K562 (cell line): ENCODE measurements around the gene NOL12. TPM values are rescaled to one million over a fixed set of nuclear protein-coding genes. Genes with fewer than 3 reads are reported as not detected.

Source experiments
- ATAC-seq: fragments of 200-7000 bp; cut with Tn5 transposase; 3 replicates; pipeline ENCODE4 v1.9.1; 2020; ENCODE audit warnings: moderate library complexity
- BruUV-seq: library from RNA; stranded (reverse); fragments of 400-500 nt; replicated peaks from 2 replicates; lab custom pipeline; 2021; lab: Mats Ljungman, UMichigan
- CTCF ChIA-PET: fragments of 300-600 bp; formaldehyde crosslinking; extraction: SDS; loops from one replicate; lab custom pipeline; 2021; ENCODE audit warnings: low intra/inter-chr PET ratio; lab: Yijun Ruan, JAX
- POLR2A ChIA-PET: fragments of 300-600, 350-650 bp; sonication (Branson Sonifier 250); formaldehyde crosslinking; extraction: SDS; loops from one replicate; lab custom pipeline; 2021; ENCODE audit warnings: antibody characterized with exemption, inconsistent platforms; lab: Yijun Ruan, JAX
- DNase-seq, 4 experiments: peaks; one replicate each; pipeline versions ENCODE4 v3.0.0 to v3.0.0-alpha.2; 2011 to 2018; ENCODE audit warnings: low spot score in 3 of 4, mixed read lengths in 3 of 4; ENCODE audit errors: extremely low read depth in 1 of 4
- FAIRE-seq: peaks from 2 replicates; lab custom pipeline; 2011; peaks lifted over from hg19 to GRCh38; lab: Jason Lieb, UNC
- H2AFZ ChIP-seq: 2 replicates; pipeline ENCODE4 v1.6.0; 2011; ENCODE audit warnings: low read depth, low read length, control low read depth, inconsistent platforms
- H3K27ac ChIP-seq: fragments of 200-600 bp; 3 replicates; pipeline ENCODE4 v1.8.0; 2011; ENCODE audit warnings: low read depth, mild to moderate bottlenecking, control low read depth, inconsistent platforms, low read length, moderate library complexity, mixed read lengths; ENCODE audit errors: extremely low read depth
- H3K27me3 ChIP-seq, 2 experiments: fragments of 300-600 bp in 1 of 2; 2 replicates in 1 of 2; 3 replicates in 1 of 2; pipeline versions ENCODE4 v1.6.0 to v1.8.0; 2011; ENCODE audit warnings: inconsistent platforms in 2 of 2, low read length in 2 of 2, mild to moderate bottlenecking in 1 of 2, mixed read lengths in 1 of 2, moderate library complexity in 1 of 2; ENCODE audit not compliant: control insufficient read depth in 2 of 2, insufficient read depth in 2 of 2
- H3K36me3 ChIP-seq: fragments of 300-600 bp; 3 replicates; pipeline ENCODE4 v1.8.0; 2011; ENCODE audit warnings: mild to moderate bottlenecking, low read length, inconsistent platforms; ENCODE audit not compliant: control insufficient read depth, insufficient read depth
- H3K4me1 ChIP-seq, 2 experiments: fragments of 200-600 bp in 1 of 2; replicated peaks in 1 of 2; 2 replicates in 1 of 2; 3 replicates in 1 of 2; pipeline versions ENCODE4 v1.5.1 to v1.8.0; 2011; ENCODE audit warnings: inconsistent platforms in 2 of 2, low read length in 2 of 2, mild to moderate bottlenecking in 1 of 2, mixed read lengths in 1 of 2, moderate library complexity in 1 of 2; ENCODE audit not compliant: control insufficient read depth in 2 of 2, insufficient read depth in 2 of 2
- H3K4me2 ChIP-seq: 2 replicates; pipeline ENCODE4 v1.6.1; 2011; ENCODE audit warnings: low read length, control low read depth, inconsistent platforms, mixed read lengths; ENCODE audit not compliant: insufficient read depth
- H3K4me3 ChIP-seq: fragments of 200-600 bp; sonication (generic), shearing (Covaris generic); 2 replicates; pipeline ENCODE4 v1.5.1; 2016; ENCODE audit warnings: control low read depth, inconsistent platforms
- H3K79me2 ChIP-seq: fragments of 200-600 bp; 3 replicates; pipeline ENCODE4 v1.8.0; 2011; ENCODE audit warnings: low read length, inconsistent platforms; ENCODE audit not compliant: control insufficient read depth, insufficient read depth
- H3K9ac ChIP-seq, 2 experiments: 2 replicates each; pipeline versions ENCODE4 v1.6.0 to v1.6.1; 2011; ENCODE audit warnings: low read depth in 2 of 2, low read length in 2 of 2, control low read depth in 1 of 2, inconsistent platforms in 1 of 2, mild to moderate bottlenecking in 1 of 2, mixed read lengths in 1 of 2; ENCODE audit not compliant: insufficient read depth in 1 of 2
- H3K9me1 ChIP-seq: one replicate; pipeline ENCODE4 v1.6.0; 2011; ENCODE audit warnings: inconsistent platforms, mild to moderate bottlenecking, low read length, moderate library complexity; ENCODE audit not compliant: control insufficient read depth, insufficient read depth
- H3K9me3 ChIP-seq: replicated peaks from 2 replicates; pipeline ENCODE4 v1.5.1; 2011; ENCODE audit warnings: low read depth, low read length, inconsistent platforms; ENCODE audit not compliant: control insufficient read depth, insufficient read depth
- H4K20me1 ChIP-seq: replicated peaks from 2 replicates; pipeline ENCODE4 v1.6.1; 2011; ENCODE audit warnings: low read length, inconsistent platforms, mixed read lengths; ENCODE audit not compliant: control insufficient read depth, insufficient read depth
- CCAR2 ChIP-seq: fragments of 200-400 bp; formaldehyde crosslinking; IDR thresholded peaks from 2 replicates; pipeline ENCODE4 v1.6.1; 2017; ENCODE audit warnings: mild to moderate bottlenecking, low read depth, low read length
- ESRRA ChIP-seq: fragments of 450-650 bp; IDR thresholded peaks from 2 replicates; pipeline ENCODE4 v1.6.1; 2014; ENCODE audit warnings: low read depth, mild to moderate bottlenecking, moderate library complexity, borderline replicate concordance
- HNRNPUL1 ChIP-seq: fragments of 200-400 bp; formaldehyde crosslinking; IDR thresholded peaks from 2 replicates; pipeline ENCODE4 v1.6.1; 2017; ENCODE audit warnings: low read length
- JUN ChIP-seq, 2 experiments: sonication (generic) in 1 of 2; formaldehyde crosslinking in 1 of 2; IDR thresholded peaks; 2 replicates each; pipeline versions ENCODE4 v1.6.1 to v1.8.0; 2012 to 2022; ENCODE audit warnings: borderline replicate concordance in 2 of 2, mild to moderate bottlenecking in 2 of 2, improper control_type of control experiment in 1 of 2, low read depth in 1 of 2, low read length in 1 of 2, missing genetic modification reagents in 1 of 2
- NELFE ChIP-seq: IDR thresholded peaks from 2 replicates; pipeline ENCODE4 v1.6.1; 2011; ENCODE audit warnings: mild to moderate bottlenecking; ENCODE audit not compliant: insufficient read depth, insufficient read length
- NR2C2 ChIP-seq, 2 experiments: fragments of 200-800 bp in 1 of 2; sonication (Bioruptor generic) in 1 of 2; sonication (generic) in 1 of 2; formaldehyde crosslinking in 1 of 2; IDR thresholded peaks; 2 replicates each; pipeline versions ENCODE4 v1.6.1 to v1.8.0; 2016 to 2022; ENCODE audit warnings: mild to moderate bottlenecking in 1 of 2, missing compliant biosample characterization in 1 of 2, missing genetic modification characterization in 1 of 2, missing genetic modification reagents in 1 of 2
- NR3C1 ChIP-seq: sonication (generic); formaldehyde crosslinking; IDR thresholded peaks from 2 replicates; pipeline ENCODE4 v1.8.1; 2022; ENCODE audit warnings: missing genetic modification reagents
- POLR3A ChIP-seq: IDR thresholded peaks from 2 replicates; pipeline ENCODE4 v1.6.1; 2011; ENCODE audit warnings: borderline replicate concordance, mild to moderate bottlenecking, moderate library complexity; ENCODE audit not compliant: insufficient read length, insufficient read depth; ENCODE audit errors: extremely low read depth
- PTBP1 ChIP-seq: fragments of 200-400 bp; formaldehyde crosslinking; IDR thresholded peaks from 2 replicates; pipeline ENCODE4 v1.6.1; 2017; ENCODE audit warnings: low read depth, low read length
- TEAD1 ChIP-seq, 2 experiments: fragments of 450-650 bp in 1 of 2; sonication (generic) in 1 of 2; formaldehyde crosslinking; IDR thresholded peaks; 2 replicates each; pipeline versions ENCODE4 v1.4.0 to v1.8.0; 2020 to 2022; ENCODE audit warnings: mild to moderate bottlenecking in 2 of 2, missing genetic modification reagents in 1 of 2
- WHSC1 ChIP-seq: IDR thresholded peaks from one replicate; pipeline ENCODE4 v1.6.1; 2012; ENCODE audit warnings: low read length, control low read depth, inconsistent platforms
- ZFP36 ChIP-seq: fragments of 150-350 bp; IDR thresholded peaks from 2 replicates; pipeline ENCODE4 v1.6.1; 2018; ENCODE audit warnings: low read length, low read depth; ENCODE audit not compliant: partially characterized antibody
- ZNF175 ChIP-seq: fragments of 200-800 bp; sonication (Bioruptor generic); IDR thresholded peaks from 2 replicates; pipeline ENCODE4 v1.6.1; 2016; ENCODE audit warnings: low read depth, mild to moderate bottlenecking, missing genetic modification characterization, missing compliant biosample characterization
- ZNF586 ChIP-seq: fragments of 450-650 bp; formaldehyde crosslinking; conservative IDR thresholded peaks from 2 replicates; pipeline ENCODE4 v1.4.0; 2020; ENCODE audit warnings: mild to moderate bottlenecking, moderate library complexity
- ZNF589 ChIP-seq: fragments of 200-800 bp; sonication (Bioruptor generic); IDR thresholded peaks from 2 replicates; pipeline ENCODE4 v1.6.1; 2016; ENCODE audit warnings: low read depth, missing genetic modification characterization, missing compliant biosample characterization
- WGBS: fragments of 100-300 bp; shearing (Covaris generic); methylation state at CpG from one replicate; pipeline ENCODE4 v1.1.6; 2016; ENCODE audit warnings: low coverage, mixed read lengths; ENCODE audit not compliant: insufficient coverage; ENCODE audit errors: missing lambda C conversion rate; 5-methylcytosine and 5-hydroxymethylcytosine counted together
- in situ Hi-C: fragments of 300-500 bp; cut with MboI; formaldehyde crosslinking; loops from 4 replicates; pipeline ENCODE4 v1.15.0; 2018; ENCODE audit warnings: inconsistent platforms, mixed read lengths
- intact Hi-C: fragments of 100-400 bp; cut with micrococcal nuclease; formaldehyde crosslinking; loops from 2 replicates; pipeline ENCODE4 v1.14.2; 2022
- polyA plus RNA-seq, 8 experiments: library from polyadenylated mRNA; depleted of rRNA in 4 of 8; stranded (reverse) in 5 of 8; unstranded in 3 of 8; fragments of >200 nt; fragmentation: Nextera tagmentation in 2 of 8; fragmentation: Illumina TruSeq in 1 of 8; extraction: Ambion mirVana in 2 of 8; extraction: Trizol in 1 of 8; gene quantifications; 2 replicates each; pipeline versions ENCODE4 v1.2.1 to v1.2.3, GENCODE V29; 2011 to 2014; ENCODE audit warnings: inconsistent platforms in 1 of 8, missing spikeins in 1 of 8
- total RNA-seq, 7 experiments: library from RNA; depleted of rRNA in 6 of 7; stranded (reverse); fragments of >200 nt in 6 of 7; fragmentation: Illumina TruSeq in 2 of 7; extraction: Trizol in 2 of 7; gene quantifications; 2 replicates each; pipeline versions ENCODE4 v1.2.1 to v1.2.3, GENCODE V29; 2011 to 2021; ENCODE audit warnings: low replicate concordance in 1 of 7
- TF ChIP-seq, protein P1 (sequence below): fragments of 450-650 bp; IDR thresholded peaks from 2 replicates; pipeline ENCODE4 v1.6.1; 2016
- TF ChIP-seq, protein P2 (sequence below), 3 experiments: fragments of 200-800 bp in 1 of 3; fragments of 250-450 bp in 1 of 3; fragments of 450-650 bp in 1 of 3; sonication (Bioruptor Pico) in 1 of 3; sonication (Bioruptor generic) in 1 of 3; formaldehyde crosslinking in 1 of 3; IDR thresholded peaks; 2 replicates each; pipeline versions ENCODE4 v1.6.1 to v1.8.0; 2016 to 2022; ENCODE audit warnings: mild to moderate bottlenecking in 2 of 3, missing genetic modification characterization in 2 of 3, missing compliant biosample characterization in 1 of 3, moderate library complexity in 1 of 3

The NOL12 gene
- total and polyA plus RNA-seq, 9 of the 15 experiments (the other 6 are each of a cell fraction or from before 2014, with no cell fraction given) = 2.8 to 40.9 (median 28.5) TPM

DNA sequence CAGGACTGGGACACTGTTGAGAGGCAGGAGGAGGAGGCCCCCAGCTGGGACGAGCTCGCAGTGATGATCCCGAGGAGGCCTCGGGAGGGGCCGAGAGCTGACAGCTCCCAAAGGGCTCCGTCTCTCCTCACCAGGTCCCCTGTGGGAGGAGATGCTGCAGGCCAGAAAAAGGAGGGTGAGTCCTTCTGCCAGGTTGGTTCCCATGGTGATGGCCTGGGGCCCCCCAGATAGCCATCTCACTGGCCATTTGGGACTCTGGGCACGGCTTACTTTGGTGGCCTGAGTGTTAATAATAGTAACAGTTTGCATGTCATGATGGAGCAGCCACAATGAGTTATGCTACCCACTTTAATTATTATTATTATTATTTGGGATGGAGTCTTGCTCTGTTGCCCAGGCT, 29.6 kb downstream of the NOL12 start (continued):
- TF ChIP-seq POLR3A (no peak), HNRNPUL1 (no peak), ESRRA (no peak)

DNA sequence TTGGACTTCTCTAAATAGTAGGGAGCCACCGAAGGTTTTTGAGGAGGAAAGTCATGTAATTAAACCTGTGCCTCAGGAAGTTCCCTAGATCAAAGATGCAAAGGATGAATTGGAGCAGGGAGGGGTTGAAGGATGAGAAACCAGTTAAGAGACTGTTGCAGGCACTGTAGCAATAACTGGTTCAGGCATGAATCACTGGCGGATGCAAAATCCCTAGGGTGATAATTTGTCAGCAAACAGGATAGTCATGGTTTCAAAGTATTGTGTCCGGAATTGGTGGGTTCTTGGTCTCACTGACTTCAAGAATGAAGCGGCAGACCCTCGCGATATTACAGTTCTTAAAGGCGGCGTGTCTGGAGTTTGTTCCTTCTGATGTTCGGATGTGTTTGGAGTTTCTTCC, 30.6 kb downstream of the NOL12 start:
- ChIA-PET CTCF (no interaction called here), POLR2A (no interaction called here)
- H3K4me2 ChIP-seq = no peak overlapping the region
- H3K9ac ChIP-seq = no peak overlapping the region
- DNase-seq = no peak
- H3K9me1 ChIP-seq = no peaks in the 10 kb centered on the region
- intact Hi-C loops (no loop called here), in situ Hi-C loops (no loop called here)
- H2AFZ ChIP-seq = no peak overlapping the region
- H4K20me1 ChIP-seq = no peaks in the 10 kb centered on the region
- H3K27me3 ChIP-seq = no peaks in the 10 kb centered on the region
- H3K27ac ChIP-seq = no peak overlapping the region
- no peak overlapping the region for H3K4me3 ChIP-seq
- no peak for ATAC-seq
- no peaks in the 10 kb centered on the region for H3K79me2 ChIP-seq
- WGBS = 70% methylated on average over 8 of the region's 9 CpGs
- H3K36me3 ChIP-seq = no peaks in the 10 kb centered on the region
- no peak for FAIRE-seq
- no peaks in the 10 kb centered on the region for H3K9me3 ChIP-seq
- peaks cover 0 to 4% of the 10 kb centered on the region in 2 experiments; a peak in 2 of 5 replicates for H3K4me1 ChIP-seq
- TSS peak; percentile 98 for BruUV-seq
- TF ChIP-seq CCAR2 = no peak
- TF ChIP-seq NR3C1 = no peak
- no peak for TF ChIP-seq WHSC1
- no peak for TF ChIP-seq ZFP36
- TF ChIP-seq ZNF586 (CRISPR knock-in tag) = no peak
- TF ChIP-seq NR2C2 (CRISPR knock-in tag; IDR thresholded peaks at IDR 0.05) = no peak
- TF ChIP-seq NR2C2 (tag; IDR thresholded peaks at IDR 0.05) = no peak
- TF ChIP-seq, protein P1, sequence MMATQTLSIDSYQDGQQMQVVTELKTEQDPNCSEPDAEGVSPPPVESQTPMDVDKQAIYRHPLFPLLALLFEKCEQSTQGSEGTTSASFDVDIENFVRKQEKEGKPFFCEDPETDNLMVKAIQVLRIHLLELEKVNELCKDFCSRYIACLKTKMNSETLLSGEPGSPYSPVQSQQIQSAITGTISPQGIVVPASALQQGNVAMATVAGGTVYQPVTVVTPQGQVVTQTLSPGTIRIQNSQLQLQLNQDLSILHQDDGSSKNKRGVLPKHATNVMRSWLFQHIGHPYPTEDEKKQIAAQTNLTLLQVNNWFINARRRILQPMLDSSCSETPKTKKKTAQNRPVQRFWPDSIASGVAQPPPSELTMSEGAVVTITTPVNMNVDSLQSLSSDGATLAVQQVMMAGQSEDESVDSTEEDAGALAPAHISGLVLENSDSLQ = no peak
- no peak for TF ChIP-seq JUN (IDR thresholded peaks at IDR 0.05; ENCODE audit: borderline replicate concordance, low read depth, low read length)
- TF ChIP-seq JUN (CRISPR knock-in tag; IDR thresholded peaks at IDR 0.05; ENCODE audit: borderline replicate concordance) = no peak
- no peak for TF ChIP-seq ZNF589 (CRISPR knock-in tag)
- no peak for TF ChIP-seq PTBP1
- TF ChIP-seq ZNF175 (CRISPR knock-in tag) = no peak
- TF ChIP-seq, protein P2, sequence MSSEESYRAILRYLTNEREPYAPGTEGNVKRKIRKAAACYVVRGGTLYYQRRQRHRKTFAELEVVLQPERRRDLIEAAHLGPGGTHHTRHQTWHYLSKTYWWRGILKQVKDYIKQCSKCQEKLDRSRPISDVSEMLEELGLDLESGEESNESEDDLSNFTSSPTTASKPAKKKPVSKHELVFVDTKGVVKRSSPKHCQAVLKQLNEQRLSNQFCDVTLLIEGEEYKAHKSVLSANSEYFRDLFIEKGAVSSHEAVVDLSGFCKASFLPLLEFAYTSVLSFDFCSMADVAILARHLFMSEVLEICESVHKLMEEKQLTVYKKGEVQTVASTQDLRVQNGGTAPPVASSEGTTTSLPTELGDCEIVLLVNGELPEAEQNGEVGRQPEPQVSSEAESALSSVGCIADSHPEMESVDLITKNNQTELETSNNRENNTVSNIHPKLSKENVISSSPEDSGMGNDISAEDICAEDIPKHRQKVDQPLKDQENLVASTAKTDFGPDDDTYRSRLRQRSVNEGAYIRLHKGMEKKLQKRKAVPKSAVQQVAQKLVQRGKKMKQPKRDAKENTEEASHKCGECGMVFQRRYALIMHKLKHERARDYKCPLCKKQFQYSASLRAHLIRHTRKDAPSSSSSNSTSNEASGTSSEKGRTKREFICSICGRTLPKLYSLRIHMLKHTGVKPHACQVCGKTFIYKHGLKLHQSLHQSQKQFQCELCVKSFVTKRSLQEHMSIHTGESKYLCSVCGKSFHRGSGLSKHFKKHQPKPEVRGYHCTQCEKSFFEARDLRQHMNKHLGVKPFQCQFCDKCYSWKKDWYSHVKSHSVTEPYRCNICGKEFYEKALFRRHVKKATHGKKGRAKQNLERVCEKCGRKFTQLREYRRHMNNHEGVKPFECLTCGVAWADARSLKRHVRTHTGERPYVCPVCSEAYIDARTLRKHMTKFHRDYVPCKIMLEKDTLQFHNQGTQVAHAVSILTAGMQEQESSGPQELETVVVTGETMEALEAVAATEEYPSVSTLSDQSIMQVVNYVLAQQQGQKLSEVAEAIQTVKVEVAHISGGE (CRISPR knock-in tag; IDR thresholded peaks at IDR 0.05) = no peak
- TF ChIP-seq TEAD1 (CRISPR knock-in tag; IDR thresholded peaks at IDR 0.05) = no peak
- no peak for TF ChIP-seq NELFE
